ENCODE data around the gene LIPC.

DNA sequence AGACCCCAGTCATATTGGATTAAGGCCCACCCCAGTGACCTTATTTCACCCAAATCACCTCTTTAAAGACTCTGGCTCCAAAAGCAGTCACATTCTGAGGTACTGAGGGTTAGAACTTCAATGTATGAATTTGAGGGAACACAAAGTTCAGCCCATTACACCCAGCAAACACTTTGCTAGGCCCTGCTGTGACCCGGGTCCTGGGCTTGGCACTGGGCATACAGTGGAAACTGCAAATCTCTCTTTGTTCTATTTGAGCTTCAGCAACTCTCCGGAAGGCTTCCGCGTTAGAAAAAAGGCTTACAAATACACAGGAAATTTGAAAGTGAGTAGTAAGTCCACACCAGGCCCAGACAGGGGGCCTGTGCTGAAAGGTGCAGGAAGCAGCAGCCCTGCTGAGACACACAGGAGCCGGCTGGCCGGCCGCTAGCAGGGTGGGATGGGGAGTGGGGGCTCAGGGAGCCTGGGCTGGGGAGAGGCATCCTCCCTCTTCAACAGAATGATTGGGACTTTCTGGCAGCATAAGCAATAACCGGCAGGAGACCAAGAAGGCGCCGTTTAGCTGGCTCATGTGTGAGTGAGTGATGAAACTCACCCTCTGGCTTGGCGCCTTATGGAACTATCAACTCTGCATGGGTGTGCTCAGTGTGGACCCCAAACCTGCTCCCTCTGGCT, 13.0 kb downstream of the LIPC start:
- TF ChIP-seq EZH2phosphoT487 (IDR thresholded peaks at IDR 0.05; ENCODE audit: insufficient read depth, low read depth) (no peak), EZH2 (IDR thresholded peaks at IDR 0.05; ENCODE audit: insufficient read depth, poor library complexity, severe bottlenecking) (no peak)

All from GM23248 (cell line).